Neural progenitor cell (in vitro differentiated cells): Measurements from ENCODE around the gene CDCP1. TPM values are rescaled to one million over a fixed set of nuclear protein-coding genes. Genes with fewer than 3 reads are reported as not detected.
"Not testable (repeated sequence)": the region's sequence is repeated elsewhere in the genome, so short reads cannot be mapped to it uniquely, and the experiment has no call there.

Source experiments
- DNase-seq: peaks from one replicate; pipeline ENCODE4 v3.0.0-alpha.2; 2016; ENCODE audit warnings: low spot score
- H2AFZ ChIP-seq: fragments of 200-600 bp; sonication (generic); replicated peaks from 2 replicates; pipeline ENCODE4 v1.6.1; 2016; ENCODE audit warnings: antibody characterized with exemption
- H3F3A ChIP-seq: fragments of 200-600 bp; sonication (generic); 2 replicates; pipeline ENCODE4 v1.6.1; 2016; ENCODE audit warnings: antibody characterized with exemption, low read depth
- H3K27ac ChIP-seq: fragments of 200-600 bp; sonication (generic); 2 replicates; pipeline ENCODE4 v1.5.1; 2016; ENCODE audit warnings: mild to moderate bottlenecking
- H3K27me3 ChIP-seq: fragments of 200-600 bp; sonication (generic); 2 replicates; pipeline ENCODE4 v1.6.1; 2016; ENCODE audit warnings: mild to moderate bottlenecking, moderate library complexity
- H3K36me3 ChIP-seq: fragments of 200-600 bp; sonication (generic); 2 replicates; pipeline ENCODE4 v1.5.1; 2016
- H3K4me1 ChIP-seq: fragments of 200-600 bp; sonication (generic); 2 replicates; pipeline ENCODE4 v1.6.1; 2016; ENCODE audit warnings: mixed run types
- H3K4me2 ChIP-seq: fragments of 200-600 bp; sonication (generic); 2 replicates; pipeline ENCODE4 v1.6.1; 2016
- H3K4me3 ChIP-seq: fragments of 200-600 bp; sonication (generic); 2 replicates; pipeline ENCODE4 v1.5.1; 2016
- H3K79me2 ChIP-seq: fragments of 200-600 bp; sonication (generic); 2 replicates; pipeline ENCODE4 v1.6.1; 2016; ENCODE audit warnings: low read depth
- H3K9ac ChIP-seq: fragments of 200-600 bp; sonication (generic); 2 replicates; pipeline ENCODE4 v1.6.1; 2016
- H3K9me3 ChIP-seq: fragments of 200-600 bp; sonication (generic); 2 replicates; pipeline ENCODE4 v1.5.1; 2016; ENCODE audit warnings: low read depth
- H4K20me1 ChIP-seq: fragments of 200-600 bp; sonication (generic); 2 replicates; pipeline ENCODE4 v1.6.1; 2016; ENCODE audit warnings: low read depth
- H3K27ac Mint-ChIP-seq: 3 replicates; pipeline ENCODE4 v1.8.0; 2021; ENCODE audit warnings: mixed read lengths
- H3K27me3 Mint-ChIP-seq: 2 replicates; pipeline ENCODE4 v1.8.0; 2022; ENCODE audit warnings: low read depth, mild to moderate bottlenecking, inconsistent platforms, moderate library complexity, mixed read lengths; ENCODE audit not compliant: insufficient read depth
- H3K36me3 Mint-ChIP-seq: 3 replicates; pipeline ENCODE4 v1.8.0; 2021; ENCODE audit warnings: mixed read lengths
- H3K4me1 Mint-ChIP-seq: 3 replicates; pipeline ENCODE4 v1.8.0; 2021; ENCODE audit warnings: mixed read lengths
- H3K4me3 Mint-ChIP-seq: 3 replicates; pipeline ENCODE4 v1.8.0; 2021; ENCODE audit warnings: mild to moderate bottlenecking, moderate library complexity, mixed read lengths
- H3K9me3 Mint-ChIP-seq: 3 replicates; pipeline ENCODE4 v1.8.0; 2020; ENCODE audit warnings: mixed read lengths
- CTCF ChIP-seq: fragments of 200-600 bp; sonication (generic); IDR thresholded peaks from 2 replicates; pipeline ENCODE4 v1.5.1; 2017; ENCODE audit warnings: antibody characterized with exemption, mild to moderate bottlenecking
- EZH2 ChIP-seq: fragments of 200-600 bp; sonication (generic); IDR thresholded peaks from 2 replicates; pipeline ENCODE4 v1.6.1; 2017; ENCODE audit warnings: antibody characterized with exemption, mild to moderate bottlenecking, moderate library complexity
- EZH2phosphoT487 ChIP-seq: fragments of 200-600 bp; sonication (generic); IDR thresholded peaks from 2 replicates; pipeline ENCODE4 v1.6.1; 2017; ENCODE audit warnings: antibody characterized with exemption
- total RNA-seq: library from RNA; depleted of rRNA; stranded (reverse); fragments of >200 nt; gene quantifications from 2 replicates; pipeline ENCODE4 v1.2.3, GENCODE V29; 2015; ENCODE audit warnings: low replicate concordance

Gene CDCP1
- total RNA-seq, 1 donor from 2014 or later, result 0.24 TPM

- Histone ChIP-seq H3K36me3 (no peaks in the 10 kb centered on the region), H3K4me2 (no peak overlapping the region), H3K9me3 (no peaks in the 10 kb centered on the region), H4K20me1 (no peaks in the 10 kb centered on the region), H3K4me3 (no peak overlapping the region), H3F3A (no peaks in the 10 kb centered on the region), H3K27ac (no peak overlapping the region), H3K4me1 (no peaks in the 10 kb centered on the region), H2AFZ (no peak overlapping the region), H3K9ac (no peak overlapping the region), H3K79me2 (no peaks in the 10 kb centered on the region), H3K27me3 (no peaks in the 10 kb centered on the region)
- peaks cover 2% of the 10 kb centered on the region for H3K4me1 Mint-ChIP-seq
- H3K27ac Mint-ChIP-seq, result no peak overlapping the region
- no peaks in the 10 kb centered on the region for H3K9me3 Mint-ChIP-seq
- H3K27me3 Mint-ChIP-seq, result no peaks in the 10 kb centered on the region
- H3K36me3 Mint-ChIP-seq, result no peaks in the 10 kb centered on the region
- H3K4me3 Mint-ChIP-seq, result no peak overlapping the region
- TF ChIP-seq EZH2 (no peak), EZH2phosphoT487 (no peak), CTCF (no peak)
- DNase-seq, result no peak
Observed at GRCh38 chr3:45078910-45079522, 67.2 kb downstream of the CDCP1 start.

- H3K9me3 ChIP-seq, H3K27me3 ChIP-seq, H3F3A ChIP-seq, H4K20me1 ChIP-seq, H2AFZ ChIP-seq, H3K9ac ChIP-seq, DNase-seq, H3K79me2 ChIP-seq, H3K36me3 ChIP-seq, H3K4me1 ChIP-seq, H3K4me1 Mint-ChIP-seq, H3K27ac ChIP-seq, H3K4me2 ChIP-seq, H3K27me3 Mint-ChIP-seq, H3K4me3 ChIP-seq, H3K4me3 Mint-ChIP-seq, H3K36me3 Mint-ChIP-seq, H3K9me3 Mint-ChIP-seq: not testable (repeated sequence)
- peak overlapping the region; percentile 30 for H3K27ac Mint-ChIP-seq
Observed at GRCh38 chr3:45078256-45078655, 67.9 kb downstream of the CDCP1 start.

GRCh38 chr3:45075821-45076625, 70.2 kb downstream of the CDCP1 start:
- Histone ChIP-seq H3K4me2 (no peak overlapping the region), H3K27ac (no peak overlapping the region), H3K4me1 (no peaks in the 10 kb centered on the region), H2AFZ (peak overlapping the region; percentile 95), H3K4me3 (no peak overlapping the region), H3K9ac (no peak overlapping the region), H3K36me3 (no peaks in the 10 kb centered on the region), H3K27me3 (no peaks in the 10 kb centered on the region), H3K9me3 (no peaks in the 10 kb centered on the region), H4K20me1 (no peaks in the 10 kb centered on the region), H3F3A (no peaks in the 10 kb centered on the region), H3K79me2 (no peaks in the 10 kb centered on the region)
- Mint-ChIP-seq H3K36me3 (no peaks in the 10 kb centered on the region), H3K4me3 (no peak overlapping the region), H3K9me3 (no peaks in the 10 kb centered on the region), H3K4me1 (no peaks in the 10 kb centered on the region), H3K27me3 (peaks cover 2% of the 10 kb centered on the region), H3K27ac (no peak overlapping the region)
- DNase-seq, result peak; percentile 11
- no peak for TF ChIP-seq CTCF
- TF ChIP-seq EZH2phosphoT487, result no peak
- TF ChIP-seq EZH2, result no peak

DNA sequence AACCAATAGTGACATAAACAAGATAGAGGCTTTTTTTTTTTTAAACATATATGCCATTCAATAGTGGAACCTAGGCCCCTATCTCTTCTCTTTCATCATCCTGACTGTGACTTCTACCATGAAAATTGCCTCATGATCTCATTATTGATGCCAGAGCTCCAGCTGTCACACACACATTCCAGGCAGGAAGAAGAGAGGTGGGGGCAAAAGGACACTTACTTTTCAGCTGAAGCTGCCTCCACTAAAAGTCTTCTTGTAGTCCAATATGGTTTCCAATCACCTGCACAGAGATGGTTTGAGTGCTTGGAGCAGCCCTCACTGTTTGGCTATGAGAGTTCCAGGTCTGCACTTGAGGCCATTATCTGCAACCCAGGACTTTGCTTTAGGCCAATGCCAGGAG, 75.1 kb downstream of the CDCP1 start:
- Histone ChIP-seq H3K27me3 (no peaks in the 10 kb centered on the region), H3K4me3 (no peak overlapping the region), H3K9me3 (no peaks in the 10 kb centered on the region), H4K20me1 (no peaks in the 10 kb centered on the region), H2AFZ (no peak overlapping the region), H3K4me1 (no peaks in the 10 kb centered on the region), H3K4me2 (no peak overlapping the region), H3K79me2 (no peaks in the 10 kb centered on the region), H3K27ac (no peak overlapping the region), H3F3A (no peaks in the 10 kb centered on the region), H3K36me3 (no peaks in the 10 kb centered on the region), H3K9ac (no peak overlapping the region)
- Mint-ChIP-seq H3K4me1 (peaks cover 15% of the 10 kb centered on the region), H3K27ac (no peak overlapping the region), H3K27me3 (peaks cover 2% of the 10 kb centered on the region), H3K4me3 (no peak overlapping the region), H3K36me3 (no peaks in the 10 kb centered on the region), H3K9me3 (no peaks in the 10 kb centered on the region)
- DNase-seq, result no peak
- TF ChIP-seq EZH2 (no peak), CTCF (no peak), EZH2phosphoT487 (no peak)
